GM23338 (cell line): Measurements from ENCODE around the gene ZNF514.

ENCODE experiments used
- CREB1 ChIP-seq: fragments of 250-450 bp; sonication (Bioruptor Pico); IDR thresholded peaks from 2 replicates; pipeline ENCODE4 v1.5.0; 2020; ENCODE audit warnings: low read depth, mild to moderate bottlenecking, moderate library complexity
- CTCF ChIP-seq, 2 experiments: fragments of 200-600 bp in 1 of 2; sonication (generic) in 1 of 2; conservative IDR thresholded peaks; 2 replicates each; pipeline versions ENCODE4 v1.5.1 to v1.6.1; 2016 to 2017; ENCODE audit warnings: antibody characterized with exemption in 2 of 2, low read depth in 2 of 2, mild to moderate bottlenecking in 2 of 2, moderate library complexity in 1 of 2
- ETS1 ChIP-seq: IDR thresholded peaks from 2 replicates; pipeline ENCODE4 v1.6.1; 2016; ENCODE audit warnings: antibody characterized with exemption
- EZH2 ChIP-seq: fragments of 200-600 bp; sonication (generic); IDR thresholded peaks from one replicate; pipeline ENCODE4 v1.8.0; 2017; ENCODE audit warnings: antibody characterized with exemption, mild to moderate bottlenecking, low read depth; ENCODE audit not compliant: unreplicated experiment
- EZH2phosphoT487 ChIP-seq: fragments of 200-600 bp; sonication (generic); IDR thresholded peaks from one replicate; pipeline ENCODE4 v1.8.1; 2018; ENCODE audit warnings: antibody characterized with exemption; ENCODE audit not compliant: unreplicated experiment
- JUNB ChIP-seq: IDR thresholded peaks from one replicate; pipeline ENCODE4 v1.6.1; 2016; ENCODE audit warnings: antibody characterized with exemption; ENCODE audit not compliant: unreplicated experiment
- NANOG ChIP-seq: IDR thresholded peaks from 2 replicates; pipeline ENCODE4 v1.6.1; 2016; ENCODE audit warnings: antibody characterized with exemption, borderline replicate concordance
- POLR2AphosphoS5 ChIP-seq: IDR thresholded peaks from 2 replicates; pipeline ENCODE4 v1.6.1; 2016; ENCODE audit warnings: antibody characterized with exemption, low read depth
- REST ChIP-seq: IDR thresholded peaks from one replicate; pipeline ENCODE4 v1.6.1; 2018; ENCODE audit warnings: antibody characterized with exemption; ENCODE audit not compliant: unreplicated experiment
- STAT1 ChIP-seq: IDR thresholded peaks from one replicate; pipeline ENCODE4 v1.6.1; 2016; ENCODE audit warnings: antibody characterized with exemption; ENCODE audit not compliant: unreplicated experiment
- ZNF114 ChIP-seq: fragments of 250-450 bp; sonication (Bioruptor Pico); IDR thresholded peaks from 2 replicates; pipeline ENCODE4 v1.5.0; 2020; ENCODE audit warnings: mild to moderate bottlenecking, moderate library complexity
- ZNF331 ChIP-seq: fragments of 250-450 bp; sonication (Bioruptor Pico); IDR thresholded peaks from 2 replicates; pipeline ENCODE4 v1.5.0; 2020; ENCODE audit warnings: low read depth, mild to moderate bottlenecking, moderate library complexity

GRCh38 chr2:95138702-95139101 is 20.9 kb downstream of the ZNF514 start:
- no peak for TF ChIP-seq EZH2phosphoT487
- no peak for TF ChIP-seq CTCF (conservative IDR thresholded peaks at IDR 0.05; ENCODE audit: low read depth in 2 of 2)
- TF ChIP-seq EZH2 = no peak
- TF ChIP-seq POLR2AphosphoS5 = no peak
- TF ChIP-seq REST = no peak
- no peak for TF ChIP-seq ETS1
- TF ChIP-seq CREB1 (CRISPR knock-in tag) = no peak
- no peak for TF ChIP-seq JUNB
- no peak for TF ChIP-seq ZNF114 (CRISPR knock-in tag)
- TF ChIP-seq ZNF331 (CRISPR knock-in tag) = no peak
- no peak for TF ChIP-seq NANOG
- no peak for TF ChIP-seq STAT1
